NCI-H1436 (cell line): ENCODE measurements around the gene LBX2.
"Not testable (repeated sequence)": the region's sequence is repeated elsewhere in the genome, so short reads cannot be mapped to it uniquely, and the experiment has no call there.

Experiments
- DNase-seq: peaks from one replicate; lab custom pipeline; 2025; lab: John Stamatoyannopoulos, UW

The LBX2 gene

DNA sequence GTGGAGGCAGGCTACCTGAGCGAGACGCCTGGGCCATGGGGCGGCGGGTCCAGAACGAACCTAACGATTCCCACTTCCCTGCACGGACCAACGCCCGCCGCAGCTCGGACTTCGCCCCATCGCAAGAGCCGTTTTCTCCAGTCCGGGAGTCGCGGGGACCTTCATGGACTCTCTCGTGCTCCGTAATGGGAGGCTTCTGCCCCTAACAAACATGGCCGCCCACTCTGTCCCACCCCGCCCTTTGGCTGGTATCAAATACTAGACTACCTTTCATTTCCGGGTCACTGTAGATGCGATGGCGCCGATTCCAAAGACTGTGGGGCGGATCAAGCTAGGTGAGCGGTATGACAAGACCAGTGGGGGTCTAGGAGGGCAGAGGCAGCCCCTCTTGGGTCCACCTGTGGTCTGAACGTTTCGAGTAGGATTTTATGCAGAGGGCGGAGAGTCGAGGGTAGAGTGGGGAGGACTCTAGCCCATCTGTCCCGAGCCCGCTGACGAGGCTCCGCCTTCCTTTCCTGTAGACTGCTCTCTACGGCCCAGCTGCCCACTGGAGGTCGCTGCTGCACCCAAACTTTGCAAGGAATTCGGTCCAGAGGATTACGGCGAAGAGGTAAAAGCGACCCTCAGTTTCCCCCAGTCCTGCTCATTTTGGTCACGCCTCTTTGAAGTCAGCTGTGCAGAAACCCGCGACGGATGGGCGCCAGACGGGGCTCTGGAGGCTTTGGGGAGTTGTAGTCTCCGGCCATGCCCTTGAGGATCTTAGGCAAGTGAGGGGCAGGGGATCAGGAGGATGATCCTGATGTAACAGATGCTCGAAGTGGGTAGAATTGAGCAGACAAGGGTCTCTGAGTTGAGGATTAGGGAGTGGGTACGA is 16.4 kb downstream of the LBX2 start, which contains the start of the genes CCDC142 and TTC31:
Gene CCDC142 (minus strand): TSS at position 198 of the 874 bp plus-strand sequence. CDS start 161 bp downstream, at position 37.
Gene TTC31 (plus strand): TSS at position 281 of the 874 bp plus-strand sequence. CDS start 15 bp downstream, at position 296.
- peak; percentile 92 for DNase-seq

GRCh38 chr2:74481961-74482800 is 17.2 kb downstream of the LBX2 start:
- DNase-seq, result no peak

- DNase-seq, result no peak
These were observed 18.0 kb downstream of the LBX2 start for GRCh38 chr2:74481431-74481830.

DNA sequence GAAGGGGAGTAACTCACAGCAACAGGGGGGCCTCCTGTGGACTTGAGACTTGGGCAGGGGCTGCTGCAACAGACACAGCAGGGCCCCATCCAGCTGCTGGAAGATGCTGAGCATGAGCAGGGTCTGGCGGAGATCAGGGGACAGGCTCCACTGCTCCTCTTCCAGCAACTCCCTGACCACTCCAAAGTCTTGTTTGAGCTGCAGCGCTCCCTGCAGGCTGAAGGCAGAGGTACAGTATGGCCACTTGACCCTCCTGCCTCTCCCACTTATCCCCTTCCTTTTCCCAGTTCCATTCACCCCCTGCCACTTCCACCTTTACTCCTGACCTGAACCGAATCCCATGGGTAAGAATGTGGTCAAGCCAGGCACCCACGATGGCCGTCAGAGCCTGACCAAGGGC is 24.5 kb downstream of the LBX2 start:
- DNase-seq, result no peak

- DNase-seq, result no peak
These were observed 24.9 kb downstream of the LBX2 start for GRCh38 chr2:74474481-74474880.

DNA sequence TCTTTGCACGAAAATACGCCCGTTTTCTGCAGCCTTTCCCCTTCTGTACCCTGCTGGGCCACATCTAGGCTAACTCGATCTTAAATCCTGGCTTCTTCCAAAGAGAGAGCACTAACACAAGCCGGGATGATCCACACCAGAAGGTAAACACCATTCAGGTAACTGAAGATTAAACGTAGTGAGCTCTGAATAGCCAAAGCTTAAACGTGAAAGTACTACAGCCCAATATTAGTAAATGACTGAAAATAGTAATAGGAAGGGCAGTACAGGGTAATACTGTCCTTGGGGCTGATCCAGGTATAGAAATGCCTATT is 26.5 kb downstream of the LBX2 start:
- DNase-seq, result no peak

DNA sequence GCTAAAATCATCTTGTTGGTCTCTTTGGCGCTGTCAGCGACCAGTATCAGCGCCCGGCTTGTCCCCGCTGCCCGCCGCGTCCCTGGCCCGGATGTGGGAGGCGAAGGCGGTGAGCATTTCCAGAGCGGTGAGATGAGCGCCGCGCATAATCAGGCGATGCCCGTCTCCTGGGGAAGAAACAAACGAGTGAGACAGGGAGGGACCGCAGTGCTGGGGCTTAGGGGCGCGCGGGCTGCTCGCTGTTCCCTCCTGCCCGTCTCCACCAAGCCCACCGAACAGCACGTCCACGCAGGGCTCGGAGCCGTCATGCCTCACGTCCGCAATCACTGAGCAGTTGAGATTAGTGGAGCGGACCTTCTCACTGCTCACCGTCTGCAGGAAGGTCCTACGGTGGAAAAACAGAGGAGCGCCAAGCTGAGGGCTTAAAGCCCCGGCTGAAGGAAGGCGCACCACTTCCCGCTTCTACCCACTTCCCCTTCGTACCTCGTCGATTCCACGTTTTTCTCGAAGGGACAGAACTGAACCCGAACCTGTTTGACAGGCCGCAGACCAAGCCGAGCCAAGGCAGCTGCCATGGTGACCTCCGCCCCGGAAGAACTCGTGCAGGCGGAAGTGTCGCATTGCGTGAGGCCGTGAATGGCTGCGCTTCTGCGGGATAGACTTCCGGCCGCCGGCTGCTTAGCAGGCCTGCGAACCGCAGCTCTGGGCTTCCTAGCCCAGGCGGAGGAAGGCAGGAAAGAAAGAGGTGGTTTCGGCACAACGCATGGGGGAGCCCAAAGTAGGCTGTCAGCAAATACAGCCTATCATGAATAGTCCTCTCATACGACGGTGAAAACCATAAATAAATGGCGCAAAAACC is 27.1 kb downstream of the LBX2 start, which contains the start of gene MRPL53:
Gene MRPL53 (minus strand): TSS at position 595 of the 859 bp plus-strand sequence. CDS start 20 bp downstream, at position 575.
- peak; percentile 89 for DNase-seq

GRCh38 chr2:74471332-74472065 is 27.9 kb downstream of the LBX2 start:
- no peak for DNase-seq

DNA sequence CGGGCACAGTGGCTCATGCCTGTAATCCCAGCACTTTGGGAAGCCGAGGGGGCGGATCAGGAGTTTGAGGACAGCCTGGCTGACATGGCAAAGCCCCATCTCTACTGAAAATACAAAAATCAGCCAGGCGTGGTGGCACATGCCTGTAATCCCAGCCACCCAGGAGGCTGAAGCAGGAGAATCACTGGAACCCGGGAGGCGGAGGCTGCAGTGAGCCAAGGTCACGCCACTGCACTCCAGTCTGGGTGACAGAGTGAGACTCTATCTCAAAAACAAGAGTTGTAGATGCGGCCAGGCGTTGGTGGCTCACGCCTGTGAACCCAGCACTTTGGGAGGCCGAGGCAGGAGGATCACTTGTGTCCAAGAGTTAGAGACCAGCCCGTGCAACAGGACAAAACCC is 28.7 kb downstream of the LBX2 start:
- not testable (repeated sequence) for DNase-seq

DNA sequence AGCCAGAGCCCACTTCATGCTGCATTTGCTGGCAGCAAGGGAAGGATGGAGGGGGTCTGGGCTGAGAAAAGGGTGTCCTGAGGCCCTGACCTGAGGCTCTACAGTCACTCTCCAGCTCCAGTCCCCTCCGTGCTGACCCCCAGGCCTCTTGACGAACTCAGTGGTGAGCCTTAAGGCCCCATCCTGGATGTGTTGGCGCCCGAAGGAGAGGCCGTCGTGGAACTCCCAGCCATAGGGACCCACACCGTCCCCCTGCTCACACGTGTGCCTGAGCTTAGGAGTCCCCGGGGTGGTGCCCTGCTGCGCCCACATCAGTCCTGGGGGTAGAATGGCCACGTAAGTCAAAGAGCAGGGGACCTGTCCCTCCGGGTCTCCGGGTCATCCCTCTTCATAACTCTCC is 35.0 kb downstream of the LBX2 start:
- DNase-seq, result no peak

GRCh38 chr2:74462786-74463105 is 36.7 kb downstream of the LBX2 start:
- DNase-seq, result no peak

DNA sequence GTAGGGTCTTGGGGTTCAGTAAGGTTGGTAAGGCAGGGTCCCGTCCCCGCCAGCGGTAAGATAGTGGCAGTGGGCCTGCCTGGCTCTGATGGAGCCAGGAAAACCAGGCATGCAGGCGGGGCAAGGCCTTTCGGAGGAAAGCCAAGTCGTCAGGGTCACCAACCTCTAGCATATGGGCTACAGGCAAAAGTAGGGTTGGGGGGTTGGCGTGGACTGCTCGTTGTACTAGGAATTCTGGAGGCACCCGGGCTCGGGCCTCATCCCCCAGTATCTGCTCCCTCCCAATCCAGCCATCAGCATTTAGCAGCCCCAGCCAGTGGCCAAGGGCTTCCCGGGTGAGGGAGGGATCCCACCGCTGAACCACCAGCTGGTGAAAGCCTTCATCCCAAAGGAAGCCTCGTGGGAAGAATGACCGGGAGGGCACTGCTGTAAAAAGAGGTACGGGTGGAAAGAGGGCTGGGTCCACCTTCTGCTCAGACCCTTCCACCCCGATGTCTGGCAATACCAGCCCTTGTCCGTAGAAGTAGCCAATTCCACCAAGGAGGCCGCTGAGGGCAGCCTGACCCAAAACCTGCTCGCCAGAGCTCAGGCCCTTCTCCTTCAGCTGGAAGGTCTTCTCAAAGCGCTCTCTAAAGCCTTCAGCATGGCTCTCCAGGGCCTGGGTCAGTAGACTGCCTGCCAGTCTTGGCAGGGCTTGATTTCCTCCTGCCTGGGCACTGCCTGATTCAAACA is 37.2 kb downstream of the LBX2 start:
- DNase-seq, result no peak

- no peak for DNase-seq
These were observed 38.0 kb downstream of the LBX2 start for GRCh38 chr2:74461187-74462053.

DNA sequence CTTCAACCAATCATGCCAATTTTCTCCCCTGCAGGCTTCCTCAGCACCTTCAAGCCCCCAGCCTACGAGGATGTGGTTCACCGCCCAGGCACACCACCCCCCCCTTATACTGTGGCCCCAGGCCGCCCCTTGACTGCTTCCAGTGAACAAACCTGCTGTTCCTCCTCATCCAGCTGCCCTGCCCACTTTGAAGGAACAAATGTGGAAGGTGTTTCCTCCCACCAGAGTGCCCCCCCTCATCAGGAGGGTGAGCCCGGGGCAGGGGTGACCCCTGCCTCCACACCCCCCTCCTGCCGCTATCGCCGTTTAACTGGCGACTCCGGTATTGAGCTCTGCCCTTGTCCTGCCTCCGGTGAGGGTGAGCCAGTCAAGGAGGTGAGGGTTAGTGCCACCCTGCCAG is 39.2 kb downstream of the LBX2 start:
- DNase-seq, result not testable (repeated sequence)

GRCh38 chr2:74459503-74460118 is 39.8 kb downstream of the LBX2 start:
- DNase-seq, result not testable (repeated sequence)

DNA sequence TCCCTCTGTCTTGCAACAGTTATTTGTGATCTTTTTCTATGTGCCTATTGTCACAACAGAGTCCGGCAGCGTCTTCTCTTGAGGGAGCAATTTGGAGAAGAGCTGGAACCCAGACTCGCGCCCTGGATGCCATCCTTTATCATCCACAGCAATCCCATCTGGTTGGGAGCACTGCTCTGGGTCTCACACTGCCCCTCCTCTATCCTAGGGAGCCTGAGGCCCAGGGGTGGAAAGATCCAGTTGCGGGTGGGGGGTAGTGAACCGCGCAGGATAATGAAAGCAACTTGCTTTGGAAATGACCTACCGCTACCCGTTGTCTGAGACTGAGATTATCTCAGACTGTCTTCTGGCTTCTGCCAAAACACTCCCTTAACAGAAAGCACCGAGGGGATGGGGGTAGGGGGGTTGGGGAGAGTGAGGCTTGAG is 40.5 kb downstream of the LBX2 start:
- DNase-seq, result no peak

GRCh38 chr2:74458132-74458937 is 41.1 kb downstream of the LBX2 start, which contains the start of gene WBP1:
Gene WBP1 (plus strand): TSS chr2:74458438. CDS start chr2:74458603, 165 bp downstream.
- peak; percentile 99 for DNase-seq

DNA sequence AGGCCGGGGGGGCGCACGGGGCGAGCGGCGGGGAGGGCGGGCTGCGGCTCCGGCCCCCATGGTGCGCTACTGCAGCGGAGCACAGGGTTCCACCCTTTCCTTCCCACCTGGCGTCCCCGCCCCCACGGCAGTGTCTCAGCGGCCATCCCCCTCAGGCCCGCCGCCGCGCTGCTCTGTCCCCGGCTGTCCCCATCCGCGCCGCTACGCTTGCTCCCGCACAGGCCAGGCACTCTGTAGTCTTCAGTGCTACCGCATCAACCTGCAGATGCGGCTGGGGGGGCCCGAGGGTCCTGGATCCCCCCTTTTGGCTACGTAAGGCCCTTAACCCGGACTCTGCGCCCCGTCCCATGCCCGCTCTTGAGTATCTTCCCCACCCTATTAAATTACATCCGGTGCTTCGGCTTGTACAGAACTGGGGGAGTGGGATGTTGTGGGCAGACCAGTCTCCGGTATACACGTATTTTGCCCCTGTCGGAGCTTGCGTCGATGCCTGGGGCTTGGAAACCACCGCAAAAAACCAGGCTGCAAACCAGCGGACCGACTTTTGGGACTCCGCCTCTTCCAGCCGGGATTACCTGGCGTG is 41.8 kb downstream of the LBX2 start:
- DNase-seq, result peak; percentile 66
